ENCODE measurements around the gene MYO9B. TPM values are rescaled to one million over a fixed set of nuclear protein-coding genes. Genes with fewer than 3 reads are reported as not detected.

Gene MYO9B
- total and polyA plus RNA-seq, 2 of the 13 experiments (the other 11 are each of a cell fraction or from before 2014, with no cell fraction given) = 18.0 to 18.3 TPM

DNA sequence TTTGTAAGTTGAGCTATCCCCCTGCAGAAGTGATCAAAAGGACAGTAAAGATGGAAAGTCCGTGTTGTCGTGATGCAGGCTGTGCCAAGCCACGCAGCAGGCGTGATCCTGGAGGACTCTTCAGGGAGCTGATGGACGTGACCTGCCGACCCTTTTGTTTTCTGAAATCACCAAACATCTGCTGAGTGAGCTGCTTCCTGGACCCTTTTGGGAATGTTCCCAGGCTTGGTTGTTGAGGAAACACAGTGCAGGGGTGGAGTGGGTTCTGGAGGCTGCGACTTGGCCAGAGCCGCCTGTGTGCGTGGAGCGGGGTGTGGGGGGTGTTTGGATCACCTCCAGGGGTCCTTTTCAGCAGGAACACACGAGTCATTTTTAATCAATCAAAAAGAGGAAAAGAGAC is 33.6 kb upstream of the MYO9B start:
- no peaks in the 10 kb centered on the region for H3K36me3 ChIP-seq (replicated peaks in 1 of 2; ENCODE audit: control insufficient read depth in 1 of 2, insufficient read depth in 2 of 2, low read length in 2 of 2)
- H2AFZ ChIP-seq (ENCODE audit: low read length) = no peak overlapping the region
- CTCF ChIA-PET (ENCODE audit: low intra/inter-chr PET ratio, low total read pairs) = no interaction called here
- H3K27ac ChIP-seq (ENCODE audit: extremely low read length, insufficient read depth, low read length) = no peak overlapping the region
- WGBS (ENCODE audit: low lambda C conversion rate) = 23% methylated on average over 9 of the region's 11 CpGs
- ATAC-seq = peak; percentile 19; the same call in 1 of the 3 replicates
- intact Hi-C loops (cut with micrococcal nuclease; ENCODE audit: unreplicated experiment) (no loop called here), in situ Hi-C loops (cut with HindIII; ENCODE audit: extremely low pct_ligation_motif_present, low pct_unique_long_range_greater_than_20kb) (no loop called here)
- H3K27me3 ChIP-seq (ENCODE audit: control insufficient read depth in 1 of 2, insufficient read depth in 2 of 2, low read length in 2 of 2) = peaks cover 2 to 15% of the 10 kb centered on the region in 2 experiments; a peak in 2 of 5 replicates
- no peaks in the 10 kb centered on the region for H3K9me3 ChIP-seq (ENCODE audit: low read length)
- H4K20me1 ChIP-seq (ENCODE audit: insufficient read depth, low read length) = no peaks in the 10 kb centered on the region
- no peak for FAIRE-seq
- H3K79me2 ChIP-seq (ENCODE audit: insufficient read depth, low read length) = no peaks in the 10 kb centered on the region
- POLR2A ChIA-PET = no interaction called here
- DNase-seq (ENCODE audit: low spot score) = no peak
- no peak overlapping the region for H3K9ac ChIP-seq (ENCODE audit: insufficient read depth, low read depth, low read length)
- BruUV-seq (replicated peaks) = no TSS peak
- H3K4me3 ChIP-seq (replicated peaks in 1 of 3; ENCODE audit: insufficient read depth in 1 of 3, low read depth in 2 of 3, low read length in 3 of 3) = peak overlapping the region in 1 of 3 experiments; percentile 44; a peak in 1 of 6 replicates
- peaks cover 14% of the 10 kb centered on the region; the same call in 1 of the 2 replicates for H3K4me1 ChIP-seq (ENCODE audit: insufficient read depth, low read length)
- peak overlapping the region; percentile 65 for H3K4me2 ChIP-seq (ENCODE audit: low read depth, low read length)
- TF ChIP-seq ZNF83 (CRISPR knock-in tag; IDR thresholded peaks at IDR 0.05; ENCODE audit: borderline replicate concordance) (no peak), MBNL3 (CRISPR knock-in tag; conservative IDR thresholded peaks at IDR 0.05) (no peak)

DNA sequence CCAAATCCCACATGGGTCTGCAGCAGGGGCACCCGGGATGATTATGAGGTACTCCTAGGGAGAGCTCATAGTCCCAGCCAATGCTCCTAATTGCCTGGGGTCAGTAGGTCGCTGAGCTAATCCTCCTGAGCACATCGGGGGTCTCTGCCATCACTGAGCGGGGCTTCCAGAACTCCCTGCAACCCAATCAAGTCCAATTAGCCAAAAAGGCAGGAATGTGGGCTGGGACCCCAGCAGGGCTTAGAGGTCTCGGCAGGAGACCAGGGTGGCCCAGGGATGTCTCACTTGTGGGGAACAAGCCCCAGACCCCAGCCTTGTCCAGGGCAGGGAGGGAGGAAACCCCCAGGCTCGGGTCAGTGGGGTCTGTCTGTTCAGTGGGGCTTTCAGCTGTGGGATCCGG is 31.8 kb upstream of the MYO9B start:
- Histone ChIP-seq H3K9me3 (ENCODE audit: low read length) (no peaks in the 10 kb centered on the region), H3K4me3 (replicated peaks in 1 of 3; ENCODE audit: insufficient read depth in 1 of 3, low read depth in 2 of 3, low read length in 3 of 3) (no peak overlapping the region), H3K36me3 (replicated peaks in 1 of 2; ENCODE audit: control insufficient read depth in 1 of 2, insufficient read depth in 2 of 2, low read length in 2 of 2) (0 out of 5 replicates have a peak, but pooled peaks cover 0 to 4% of the 10 kb centered on the region in 2 experiments), H3K27me3 (ENCODE audit: control insufficient read depth in 1 of 2, insufficient read depth in 2 of 2, low read length in 2 of 2) (peaks cover 2 to 3% of the 10 kb centered on the region in 2 experiments; a peak in 2 of 5 replicates), H3K9ac (ENCODE audit: insufficient read depth, low read depth, low read length) (no peak overlapping the region), H3K4me2 (ENCODE audit: low read depth, low read length) (no peak overlapping the region), H3K4me1 (ENCODE audit: insufficient read depth, low read length) (peaks cover 14% of the 10 kb centered on the region; the same call in 1 of the 2 replicates), H4K20me1 (ENCODE audit: insufficient read depth, low read length) (no peaks in the 10 kb centered on the region), H3K27ac (ENCODE audit: extremely low read length, insufficient read depth, low read length) (no peak overlapping the region), H2AFZ (ENCODE audit: low read length) (no peak overlapping the region), H3K79me2 (ENCODE audit: insufficient read depth, low read length) (no peaks in the 10 kb centered on the region)
- BruUV-seq (replicated peaks) = no TSS peak
- no peak for DNase-seq (ENCODE audit: low spot score)
- POLR2A ChIA-PET = no interaction called here
- 25% methylated on average over 2 of the region's 7 CpGs for WGBS (ENCODE audit: low lambda C conversion rate)
- in situ Hi-C loops (cut with HindIII; ENCODE audit: extremely low pct_ligation_motif_present, low pct_unique_long_range_greater_than_20kb) = no loop called here
- CTCF ChIA-PET (ENCODE audit: low intra/inter-chr PET ratio, low total read pairs) = no interaction called here
- ATAC-seq = no peak
- no peak for FAIRE-seq
- intact Hi-C loops (cut with micrococcal nuclease; ENCODE audit: unreplicated experiment) = no loop called here
- no peak for TF ChIP-seq HCFC1 (IDR thresholded peaks at IDR 0.05; ENCODE audit: low read depth, low read length)
- no peak for TF ChIP-seq ZNF296 (CRISPR knock-in tag; conservative IDR thresholded peaks at IDR 0.05)
- TF ChIP-seq ZBTB42 (CRISPR knock-in tag; IDR thresholded peaks at IDR 0.05) = no peak
- no peak for TF ChIP-seq ZNF3 (CRISPR knock-in tag; IDR thresholded peaks at IDR 0.05)
- no peak for TF ChIP-seq ZNF224 (CRISPR knock-in tag; IDR thresholded peaks at IDR 0.05)
- no peak for TF ChIP-seq ATF1 (CRISPR knock-in tag; IDR thresholded peaks at IDR 0.05)
- TF ChIP-seq SP1 (IDR thresholded peaks at IDR 0.05) = no peak
- no peak for TF ChIP-seq SP1 (CRISPR knock-in tag; IDR thresholded peaks at IDR 0.05)
- no peak for TF ChIP-seq ZBTB21 (CRISPR knock-in tag; IDR thresholded peaks at IDR 0.05)
- no peak for TF ChIP-seq AKAP8 (CRISPR knock-in tag; IDR thresholded peaks at IDR 0.05)
- TF ChIP-seq, protein P1, sequence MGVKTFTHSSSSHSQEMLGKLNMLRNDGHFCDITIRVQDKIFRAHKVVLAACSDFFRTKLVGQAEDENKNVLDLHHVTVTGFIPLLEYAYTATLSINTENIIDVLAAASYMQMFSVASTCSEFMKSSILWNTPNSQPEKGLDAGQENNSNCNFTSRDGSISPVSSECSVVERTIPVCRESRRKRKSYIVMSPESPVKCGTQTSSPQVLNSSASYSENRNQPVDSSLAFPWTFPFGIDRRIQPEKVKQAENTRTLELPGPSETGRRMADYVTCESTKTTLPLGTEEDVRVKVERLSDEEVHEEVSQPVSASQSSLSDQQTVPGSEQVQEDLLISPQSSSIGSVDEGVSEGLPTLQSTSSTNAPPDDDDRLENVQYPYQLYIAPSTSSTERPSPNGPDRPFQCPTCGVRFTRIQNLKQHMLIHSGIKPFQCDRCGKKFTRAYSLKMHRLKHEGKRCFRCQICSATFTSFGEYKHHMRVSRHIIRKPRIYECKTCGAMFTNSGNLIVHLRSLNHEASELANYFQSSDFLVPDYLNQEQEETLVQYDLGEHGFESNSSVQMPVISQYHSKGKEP (CRISPR knock-in tag; IDR thresholded peaks at IDR 0.05) = no peak
- TF ChIP-seq, protein P2, sequence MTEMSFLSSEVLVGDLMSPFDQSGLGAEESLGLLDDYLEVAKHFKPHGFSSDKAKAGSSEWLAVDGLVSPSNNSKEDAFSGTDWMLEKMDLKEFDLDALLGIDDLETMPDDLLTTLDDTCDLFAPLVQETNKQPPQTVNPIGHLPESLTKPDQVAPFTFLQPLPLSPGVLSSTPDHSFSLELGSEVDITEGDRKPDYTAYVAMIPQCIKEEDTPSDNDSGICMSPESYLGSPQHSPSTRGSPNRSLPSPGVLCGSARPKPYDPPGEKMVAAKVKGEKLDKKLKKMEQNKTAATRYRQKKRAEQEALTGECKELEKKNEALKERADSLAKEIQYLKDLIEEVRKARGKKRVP (CRISPR knock-in tag; IDR thresholded peaks at IDR 0.05) = no peak
- TF ChIP-seq MED8 (CRISPR knock-in tag; IDR thresholded peaks at IDR 0.05; ENCODE audit: insufficient replicate concordance) = no peak
- TF ChIP-seq, protein P3, sequence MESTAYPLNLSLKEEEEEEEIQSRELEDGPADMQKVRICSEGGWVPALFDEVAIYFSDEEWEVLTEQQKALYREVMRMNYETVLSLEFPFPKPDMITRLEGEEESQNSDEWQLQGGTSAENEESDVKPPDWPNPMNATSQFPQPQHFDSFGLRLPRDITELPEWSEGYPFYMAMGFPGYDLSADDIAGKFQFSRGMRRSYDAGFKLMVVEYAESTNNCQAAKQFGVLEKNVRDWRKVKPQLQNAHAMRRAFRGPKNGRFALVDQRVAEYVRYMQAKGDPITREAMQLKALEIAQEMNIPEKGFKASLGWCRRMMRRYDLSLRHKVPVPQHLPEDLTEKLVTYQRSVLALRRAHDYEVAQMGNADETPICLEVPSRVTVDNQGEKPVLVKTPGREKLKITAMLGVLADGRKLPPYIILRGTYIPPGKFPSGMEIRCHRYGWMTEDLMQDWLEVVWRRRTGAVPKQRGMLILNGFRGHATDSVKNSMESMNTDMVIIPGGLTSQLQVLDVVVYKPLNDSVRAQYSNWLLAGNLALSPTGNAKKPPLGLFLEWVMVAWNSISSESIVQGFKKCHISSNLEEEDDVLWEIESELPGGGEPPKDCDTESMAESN (CRISPR knock-in tag; conservative IDR thresholded peaks at IDR 0.05) = no peak
- TF ChIP-seq MYC (CRISPR knock-in tag; IDR thresholded peaks at IDR 0.05; ENCODE audit: borderline replicate concordance) = no peak
